ENCODE results near the gene PCGF2.

DNA sequence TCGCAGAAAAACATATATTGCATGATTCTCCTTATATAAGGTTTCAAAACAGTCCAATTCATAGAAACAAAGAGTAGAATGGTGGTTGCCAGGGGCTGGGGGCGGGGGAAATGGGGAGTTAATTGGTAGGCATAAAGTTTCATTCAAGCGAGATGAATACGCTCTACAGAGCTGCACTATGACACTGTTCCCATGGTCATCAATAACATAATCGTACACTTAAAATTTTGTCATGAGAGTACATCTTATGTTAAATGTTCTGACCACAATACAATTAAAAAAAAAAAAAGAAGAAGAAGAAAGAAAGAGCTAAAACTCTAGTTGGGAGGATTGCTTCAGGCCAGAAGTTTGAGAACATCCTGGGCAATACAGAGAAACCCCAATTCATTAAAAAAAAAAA is 46.1 kb upstream of the PCGF2 start:
- TF ChIP-seq, protein P1, sequence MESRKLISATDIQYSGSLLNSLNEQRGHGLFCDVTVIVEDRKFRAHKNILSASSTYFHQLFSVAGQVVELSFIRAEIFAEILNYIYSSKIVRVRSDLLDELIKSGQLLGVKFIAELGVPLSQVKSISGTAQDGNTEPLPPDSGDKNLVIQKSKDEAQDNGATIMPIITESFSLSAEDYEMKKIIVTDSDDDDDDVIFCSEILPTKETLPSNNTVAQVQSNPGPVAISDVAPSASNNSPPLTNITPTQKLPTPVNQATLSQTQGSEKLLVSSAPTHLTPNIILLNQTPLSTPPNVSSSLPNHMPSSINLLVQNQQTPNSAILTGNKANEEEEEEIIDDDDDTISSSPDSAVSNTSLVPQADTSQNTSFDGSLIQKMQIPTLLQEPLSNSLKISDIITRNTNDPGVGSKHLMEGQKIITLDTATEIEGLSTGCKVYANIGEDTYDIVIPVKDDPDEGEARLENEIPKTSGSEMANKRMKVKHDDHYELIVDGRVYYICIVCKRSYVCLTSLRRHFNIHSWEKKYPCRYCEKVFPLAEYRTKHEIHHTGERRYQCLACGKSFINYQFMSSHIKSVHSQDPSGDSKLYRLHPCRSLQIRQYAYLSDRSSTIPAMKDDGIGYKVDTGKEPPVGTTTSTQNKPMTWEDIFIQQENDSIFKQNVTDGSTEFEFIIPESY (IDR thresholded peaks at IDR 0.05), result no peak
- TF ChIP-seq SP1 (IDR thresholded peaks at IDR 0.05; ENCODE audit: low read depth, low read length), result no peak
- TF ChIP-seq, protein P2, sequence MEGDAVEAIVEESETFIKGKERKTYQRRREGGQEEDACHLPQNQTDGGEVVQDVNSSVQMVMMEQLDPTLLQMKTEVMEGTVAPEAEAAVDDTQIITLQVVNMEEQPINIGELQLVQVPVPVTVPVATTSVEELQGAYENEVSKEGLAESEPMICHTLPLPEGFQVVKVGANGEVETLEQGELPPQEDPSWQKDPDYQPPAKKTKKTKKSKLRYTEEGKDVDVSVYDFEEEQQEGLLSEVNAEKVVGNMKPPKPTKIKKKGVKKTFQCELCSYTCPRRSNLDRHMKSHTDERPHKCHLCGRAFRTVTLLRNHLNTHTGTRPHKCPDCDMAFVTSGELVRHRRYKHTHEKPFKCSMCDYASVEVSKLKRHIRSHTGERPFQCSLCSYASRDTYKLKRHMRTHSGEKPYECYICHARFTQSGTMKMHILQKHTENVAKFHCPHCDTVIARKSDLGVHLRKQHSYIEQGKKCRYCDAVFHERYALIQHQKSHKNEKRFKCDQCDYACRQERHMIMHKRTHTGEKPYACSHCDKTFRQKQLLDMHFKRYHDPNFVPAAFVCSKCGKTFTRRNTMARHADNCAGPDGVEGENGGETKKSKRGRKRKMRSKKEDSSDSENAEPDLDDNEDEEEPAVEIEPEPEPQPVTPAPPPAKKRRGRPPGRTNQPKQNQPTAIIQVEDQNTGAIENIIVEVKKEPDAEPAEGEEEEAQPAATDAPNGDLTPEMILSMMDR (IDR thresholded peaks at IDR 0.05 in 2 of 3, conservative IDR thresholded peaks at IDR 0.05 in 1 of 3; ENCODE audit: control insufficient read depth in 2 of 3, extremely low read depth in 1 of 3, insufficient read depth in 1 of 3, low read depth in 3 of 3, low read length in 3 of 3), result no peak
- no peak for TF ChIP-seq SPI1 (IDR thresholded peaks at IDR 0.05; ENCODE audit: borderline replicate concordance, insufficient read depth, low read depth, low read length)
- no peak for TF ChIP-seq SUZ12 (IDR thresholded peaks at IDR 0.05; ENCODE audit: unreplicated experiment)
- no peak for TF ChIP-seq FOXK2 (IDR thresholded peaks at IDR 0.05)
- no peak for TF ChIP-seq POLR2AphosphoS5 (IDR thresholded peaks at IDR 0.05; ENCODE audit: low read length)

All from GM12878 (cell line).